ENCODE data around the gene PCP2. TPM values are rescaled to one million over a fixed set of nuclear protein-coding genes. Genes with fewer than 3 reads are reported as not detected.

The PCP2 gene
- total and polyA plus RNA-seq, 2 of the 8 experiments (the other 6 are each of a cell fraction or from before 2014, with no cell fraction given): not detected

- CTCF ChIA-PET (ENCODE audit: partially characterized antibody): interaction anchor here (0.6 to 1.2 kb wide), 5 partner anchors 13 to 128 kb away, joined by 3 to 4 read pairs (median 3); no protein-coding TSS in a partner anchor
- Histone ChIP-seq H3K27me3 (replicated peaks in 1 of 4; ENCODE audit: control insufficient read depth in 3 of 4, extremely low read depth in 1 of 4, insufficient read depth in 3 of 4, low read length in 3 of 4) (no peaks in the 10 kb centered on the region), H2AFZ (ENCODE audit: low read length) (no peak overlapping the region), H3K79me1 (ENCODE audit: low read depth, low read length) (peaks cover 28% of the 10 kb centered on the region), H2BK120ac (replicated peaks; ENCODE audit: low read depth, low read length) (no peak overlapping the region), H3K14ac (ENCODE audit: insufficient read length) (no peak overlapping the region), H3K9ac (replicated peaks in 1 of 4; ENCODE audit: extremely low read depth in 1 of 4, low read depth in 3 of 4, low read length in 3 of 4) (no peak overlapping the region), H4K91ac (replicated peaks; ENCODE audit: insufficient read length, low read length) (no peak overlapping the region), H4K5ac (ENCODE audit: insufficient read length, low read depth, low read length) (no peak overlapping the region), H3K4me3 (ENCODE audit: extremely low read depth in 1 of 4, insufficient read depth in 2 of 4, low read depth in 3 of 4, low read length in 4 of 4) (no peak overlapping the region), H2BK15ac (ENCODE audit: low read length) (no peak overlapping the region), H3K18ac (ENCODE audit: extremely low read depth, low read length) (no peak overlapping the region), H2BK12ac (ENCODE audit: low read depth, low read length) (no peak overlapping the region), H2BK20ac (ENCODE audit: low read length) (no peak overlapping the region), H3K27ac (ENCODE audit: low read depth, low read length) (no peak overlapping the region), H3K23me2 (ENCODE audit: low read depth, low read length) (peaks cover 6% of the 10 kb centered on the region; the same call in 1 of the 2 replicates), H2BK5ac (ENCODE audit: low read depth, low read length) (no peak overlapping the region), H3K23ac (ENCODE audit: insufficient read length) (no peak overlapping the region), H3K79me2 (ENCODE audit: control insufficient read depth in 1 of 2, insufficient read depth in 2 of 2, low read length in 2 of 2) (peaks cover 10 to 34% of the 10 kb centered on the region in 2 experiments; a peak in 3 of 4 replicates), H3K36me3 (ENCODE audit: control insufficient read depth in 2 of 4, insufficient read depth in 4 of 4, low read length in 3 of 4) (peaks cover 8 to 34% (median 23%) of the 10 kb centered on the region in 4 experiments; a peak in 6 of 8 replicates), H4K8ac (ENCODE audit: extremely low read depth, insufficient read depth, low read length) (no peak overlapping the region; the same call in 1 of the 2 replicates), H2AK5ac (ENCODE audit: low read depth, low read length) (no peak overlapping the region), H3K56ac (replicated peaks; ENCODE audit: insufficient read length, low read depth, low read length) (no peak overlapping the region), H3K4ac (replicated peaks; ENCODE audit: insufficient read length, low read depth, low read length) (no peak overlapping the region), H3K4me1 (replicated peaks in 1 of 4; ENCODE audit: control insufficient read depth in 3 of 4, insufficient read depth in 4 of 4, low read length in 3 of 4) (peaks cover 0 to 6% (median under 1%) of the 10 kb centered on the region in 4 experiments; a peak in 2 of 7 replicates), H4K20me1 (replicated peaks in 1 of 2; ENCODE audit: control insufficient read depth in 1 of 2, insufficient read depth in 2 of 2, low read length in 2 of 2) (peaks cover 4 to 24% of the 10 kb centered on the region in 2 experiments), H3K4me2 (ENCODE audit: insufficient read depth in 1 of 2, low read depth in 2 of 2, low read length in 2 of 2) (no peak overlapping the region), H3K9me3 (ENCODE audit: insufficient read depth in 2 of 2, low read depth in 1 of 2, low read length in 1 of 2) (no peaks in the 10 kb centered on the region)
- POLR2A ChIA-PET (ENCODE audit: partially characterized antibody): interaction anchor here (0.6 to 6.4 kb wide), 4 partner anchors 9 to 56 kb away, joined by 3 to 34 read pairs (median 3); partner anchors contain the start of gene PCP2
- FAIRE-seq: no peak
- DNase-seq (ENCODE audit: low read depth in 1 of 2, low spot score in 2 of 2): no peak
- 96% methylated on average over 13 of the region's 17 CpGs; no CpG with 5 or more reads in 1 of the 2 experiments for WGBS, 2 experiments (ENCODE audit: extremely low coverage in 1 of 2, insufficient coverage in 1 of 2, insufficient read length in 1 of 2, insufficient replicate concordance in 2 of 2, low coverage in 1 of 2, low lambda C conversion rate in 2 of 2, missing lambda C conversion rate in 1 of 2)
- no peak for TF ChIP-seq GTF2F1 (IDR thresholded peaks at IDR 0.05; ENCODE audit: borderline replicate concordance, low read depth, low read length)
- TF ChIP-seq POLR2A (IDR thresholded peaks at IDR 0.05; ENCODE audit: control extremely low read depth in 1 of 2, low read depth in 2 of 2, low read length in 2 of 2): no peak
- TF ChIP-seq TAF1 (IDR thresholded peaks at IDR 0.05; ENCODE audit: low read depth, low read length): no peak
- TF ChIP-seq BRCA1 (IDR thresholded peaks at IDR 0.05; ENCODE audit: low read depth, low read length): no peak
Observed at GRCh38 chr19:7624810-7625209, 8.7 kb downstream of the PCP2 start.
